GM12875 (cell line): ENCODE data around the gene KRTAP5-10.
"Not testable (repeated sequence)": the region's sequence is repeated elsewhere in the genome, so short reads cannot be mapped to it uniquely, and the experiment has no call there.

ENCODE experiments used
- H3K4me3 ChIP-seq: one replicate; pipeline ENCODE4 v1.5.1; 2011; ENCODE audit warnings: low read depth, low read length, control low read depth
- CTCF ChIP-seq: IDR thresholded peaks from 2 replicates; pipeline ENCODE4 v1.5.1; 2011; ENCODE audit warnings: low read depth, mild to moderate bottlenecking, control low read depth, inconsistent platforms, low read length, moderate library complexity, borderline replicate concordance; ENCODE audit not compliant: insufficient read depth

The KRTAP5-10 gene

GRCh38 chr11:71568704-71569349 lies 3.5 kb downstream of the KRTAP5-10 start:
- no peak for TF ChIP-seq CTCF
- H3K4me3 ChIP-seq = no peak overlapping the region

- H3K4me3 ChIP-seq = not testable (repeated sequence)
Measured at GRCh38 chr11:71571101-71571850, 5.9 kb downstream of the KRTAP5-10 start.

GRCh38 chr11:71572811-71573210 lies 7.4 kb downstream of the KRTAP5-10 start:
- TF ChIP-seq CTCF = no peak
- H3K4me3 ChIP-seq = no peak overlapping the region

- no peak overlapping the region for H3K4me3 ChIP-seq
- TF ChIP-seq CTCF = no peak
Measured at GRCh38 chr11:71574418-71574817, 9.1 kb downstream of the KRTAP5-10 start.

- no peak for TF ChIP-seq CTCF
- no peak overlapping the region for H3K4me3 ChIP-seq
Measured at GRCh38 chr11:71575723-71576424, 10.5 kb downstream of the KRTAP5-10 start.

GRCh38 chr11:71576688-71577465 lies 11.5 kb downstream of the KRTAP5-10 start:
- not testable (repeated sequence) for H3K4me3 ChIP-seq

- no peak for TF ChIP-seq CTCF
- no peak overlapping the region for H3K4me3 ChIP-seq
Measured at GRCh38 chr11:71577469-71578004, 12.2 kb downstream of the KRTAP5-10 start.

GRCh38 chr11:71579513-71579912 lies 14.2 kb downstream of the KRTAP5-10 start:
- not testable (repeated sequence) for H3K4me3 ChIP-seq
